Limb (tissue), 2 donors: ENCODE measurements around the gene MRPL33.

Source experiments
- DNase-seq, 2 donors: peaks; one replicate each; pipeline ENCODE4 v3.0.0-alpha.2; 2016; ENCODE audit errors: extremely low spot score in 2 of 2

Gene MRPL33

DNA sequence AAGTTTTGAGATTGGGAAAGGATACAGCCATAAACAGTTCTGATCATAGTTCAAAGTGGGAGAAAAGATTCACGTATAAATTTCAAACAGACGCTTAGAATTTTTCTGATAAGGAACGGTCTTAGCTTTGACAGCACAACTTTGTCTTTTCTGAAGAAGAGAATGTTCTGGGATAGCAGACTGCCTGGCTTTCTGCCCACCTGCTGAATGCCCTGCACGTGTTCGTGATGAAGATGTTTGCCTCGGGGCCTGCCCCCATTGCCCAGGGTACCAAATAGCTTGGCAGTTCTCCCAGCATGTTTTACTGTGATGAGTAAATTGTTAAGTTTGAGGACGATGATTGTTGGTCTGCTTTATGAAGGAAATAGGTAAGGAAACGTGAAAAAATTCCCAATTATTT is 4.6 kb downstream of the MRPL33 start:
- no peak for DNase-seq

DNA sequence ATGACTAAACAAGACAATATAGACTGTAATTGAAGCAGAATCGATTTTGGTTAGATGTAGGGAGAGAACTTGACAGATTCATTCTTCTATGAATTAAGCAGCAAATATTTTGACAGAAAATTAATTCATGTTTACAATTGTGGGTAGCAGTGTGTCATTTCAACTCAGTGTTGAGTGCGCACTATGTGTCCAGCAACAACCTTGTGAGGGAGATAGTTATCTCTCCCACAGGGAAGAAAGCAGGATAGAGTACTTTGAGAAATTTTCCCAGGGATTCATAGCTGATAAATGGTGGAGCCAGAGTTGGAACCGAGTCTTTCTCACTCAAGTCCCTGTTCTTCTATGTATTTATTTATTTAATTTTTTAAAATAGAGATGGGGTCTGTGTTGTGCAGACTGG is 5.2 kb downstream of the MRPL33 start:
- no peak for DNase-seq

- no peak for DNase-seq
Observed at GRCh38 chr2:27779417-27780055, 8.0 kb downstream of the MRPL33 start.

GRCh38 chr2:27781496-27781895 is 10.0 kb downstream of the MRPL33 start:
- no peak for DNase-seq

- DNase-seq = no peak
Observed at GRCh38 chr2:27782701-27783100, 11.2 kb downstream of the MRPL33 start.

- DNase-seq = no peak
Observed at GRCh38 chr2:27790796-27791195, 19.3 kb downstream of the MRPL33 start.

GRCh38 chr2:27792759-27793158 is 21.2 kb downstream of the MRPL33 start:
- no peak for DNase-seq

DNA sequence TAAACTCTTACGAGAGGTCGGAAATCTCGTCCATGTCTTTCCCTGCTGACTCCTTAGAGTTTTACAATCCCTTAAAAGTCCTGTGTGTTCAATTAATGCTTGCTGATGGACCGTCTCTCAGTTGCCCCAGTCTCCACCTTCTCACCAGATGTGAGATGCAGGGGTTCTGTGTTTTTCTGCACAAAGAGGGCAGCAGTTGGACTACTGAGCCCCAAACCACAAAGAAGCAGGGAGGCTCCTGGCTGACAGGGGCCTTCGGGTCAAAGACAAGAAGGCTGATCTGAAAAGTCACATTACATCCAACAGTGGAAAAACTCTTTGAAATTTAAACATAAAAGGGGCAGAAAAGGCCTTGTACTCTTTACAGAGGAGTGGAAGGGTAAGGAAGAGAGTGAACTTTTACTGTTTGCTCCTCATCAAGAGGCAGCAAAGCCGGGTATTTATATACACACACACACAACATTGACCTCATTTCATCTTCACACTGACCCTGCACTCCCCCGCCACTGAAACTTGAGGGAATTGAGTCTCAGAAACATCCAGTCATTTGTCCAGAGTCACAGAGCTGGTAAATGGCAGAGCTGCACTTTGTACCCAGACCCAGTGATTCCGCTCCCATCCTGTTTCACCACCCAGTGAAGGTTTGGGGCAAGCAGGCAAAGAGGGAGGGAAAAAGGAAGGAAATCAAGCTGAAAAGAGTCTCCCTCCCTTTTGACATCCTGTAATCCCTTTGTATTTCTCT is 23.7 kb downstream of the MRPL33 start:
- no peak for DNase-seq

- DNase-seq = no peak
Observed at GRCh38 chr2:27795868-27796277, 24.4 kb downstream of the MRPL33 start.

- DNase-seq = no peak
Observed at GRCh38 chr2:27796791-27797765, 25.6 kb downstream of the MRPL33 start.

- no peak for DNase-seq
Observed at GRCh38 chr2:27797841-27798240, 26.3 kb downstream of the MRPL33 start.

GRCh38 chr2:27798486-27798885 is 27.0 kb downstream of the MRPL33 start:
- DNase-seq = no peak

DNA sequence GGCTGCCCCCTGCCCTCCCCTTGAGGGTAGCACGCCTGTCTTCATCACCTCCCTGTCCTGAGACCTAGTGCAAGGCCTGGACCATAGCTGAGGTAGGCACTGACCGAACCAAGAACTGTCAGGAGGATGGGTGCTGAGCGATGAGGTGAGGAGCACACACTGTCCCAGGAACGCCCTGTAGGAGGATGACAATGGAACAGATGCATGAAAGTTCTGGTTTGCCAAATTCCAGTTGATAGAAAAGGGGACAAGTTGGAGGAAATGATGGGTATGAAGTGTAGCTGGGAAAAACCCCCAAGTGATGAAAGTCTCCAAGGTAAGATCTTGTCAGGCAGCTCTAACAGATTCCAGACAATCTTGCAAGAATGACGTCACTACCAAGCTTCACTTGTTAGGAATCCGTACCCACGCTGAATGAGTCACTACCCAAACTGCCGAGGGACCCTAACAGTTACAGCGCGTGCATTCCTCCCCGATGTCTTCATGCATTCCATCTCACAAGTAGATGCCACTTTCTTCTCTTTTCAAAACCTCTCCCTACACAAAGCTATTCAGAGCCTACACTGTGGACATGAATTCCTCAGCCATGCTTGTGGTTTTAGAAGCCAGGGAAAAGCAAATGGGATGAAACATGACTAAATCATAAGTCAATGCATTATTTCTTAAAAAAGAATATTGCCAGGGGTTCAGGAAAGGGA is 27.6 kb downstream of the MRPL33 start:
- DNase-seq = peak; percentile 43 to 76

DNA sequence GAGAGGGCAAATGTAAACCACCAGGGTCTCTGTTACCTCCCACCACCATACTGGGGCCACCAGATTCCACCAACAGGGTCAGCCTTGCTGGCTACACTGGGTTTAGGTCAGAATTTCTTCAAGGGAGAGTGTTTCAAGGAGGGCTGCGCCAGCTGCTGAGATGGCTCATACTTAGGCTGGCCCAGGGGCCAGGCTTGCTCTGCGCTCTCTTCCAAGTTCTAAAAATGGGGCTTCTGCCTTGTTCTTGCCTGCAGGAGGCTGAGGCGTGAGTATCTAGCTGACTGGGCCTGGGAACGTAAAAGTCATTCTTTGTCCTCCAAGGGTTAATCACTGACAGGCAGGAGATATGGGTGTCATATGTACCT is 28.1 kb downstream of the MRPL33 start:
- DNase-seq = no peak

DNA sequence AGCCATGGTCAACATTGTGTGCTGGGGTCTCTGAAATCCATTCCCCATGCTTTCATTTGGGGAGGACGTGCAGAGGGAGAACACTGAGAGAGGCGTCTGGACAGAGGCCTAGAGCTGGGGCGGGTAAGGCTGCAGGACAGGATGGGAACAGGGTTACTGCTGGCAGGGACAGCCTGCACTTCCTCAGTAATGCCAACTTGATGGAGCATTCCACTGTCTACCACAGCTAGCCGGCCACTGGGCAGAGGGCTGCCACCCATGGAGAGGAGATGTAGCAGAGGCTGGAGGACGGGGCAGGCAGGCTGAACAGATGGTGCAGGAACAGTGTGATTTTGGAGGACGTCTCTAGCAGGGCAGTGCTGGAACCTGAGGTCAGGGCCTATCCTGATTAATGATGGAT is 29.3 kb downstream of the MRPL33 start:
- no peak for DNase-seq

DNA sequence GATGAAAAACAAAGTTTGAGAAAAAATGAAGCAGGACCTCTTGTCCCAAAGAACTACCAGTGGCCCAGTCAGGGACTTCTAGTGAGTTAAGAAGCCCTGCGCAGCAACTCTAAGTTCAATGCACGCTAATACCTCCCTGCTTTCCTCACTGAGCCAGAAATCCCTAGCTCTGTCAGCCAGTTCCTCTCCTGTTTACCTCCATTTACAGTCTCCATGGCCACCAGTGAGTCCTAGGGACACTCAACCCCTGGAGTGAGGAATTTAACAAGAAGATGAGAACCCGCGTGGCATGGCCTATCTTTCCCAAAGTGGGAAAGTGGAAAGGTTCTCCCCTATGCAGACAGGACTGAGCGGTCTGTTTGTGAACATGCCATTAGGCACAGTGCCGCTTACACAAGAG is 31.0 kb downstream of the MRPL33 start:
- no peak for DNase-seq

DNA sequence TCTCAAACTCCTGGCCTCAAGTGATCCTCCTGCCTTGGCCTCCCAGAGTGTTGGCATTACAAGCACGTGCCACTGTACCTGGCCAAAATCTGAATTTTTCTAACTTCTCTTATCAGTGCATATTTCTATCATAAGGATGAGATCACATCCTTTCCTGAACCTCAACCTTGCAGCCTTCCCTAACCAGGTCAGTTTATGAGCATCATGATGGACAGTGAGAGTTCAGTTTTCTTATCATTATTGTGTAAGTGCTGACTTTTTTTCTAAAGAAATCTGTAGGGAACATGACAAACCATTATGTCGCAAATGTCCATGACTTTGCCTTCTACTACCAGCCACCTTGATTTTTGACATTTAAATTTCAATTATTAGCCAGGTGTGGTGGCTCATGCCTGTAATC is 31.5 kb downstream of the MRPL33 start:
- DNase-seq = no peak

GRCh38 chr2:27804146-27804545 is 32.6 kb downstream of the MRPL33 start:
- DNase-seq = no peak

DNA sequence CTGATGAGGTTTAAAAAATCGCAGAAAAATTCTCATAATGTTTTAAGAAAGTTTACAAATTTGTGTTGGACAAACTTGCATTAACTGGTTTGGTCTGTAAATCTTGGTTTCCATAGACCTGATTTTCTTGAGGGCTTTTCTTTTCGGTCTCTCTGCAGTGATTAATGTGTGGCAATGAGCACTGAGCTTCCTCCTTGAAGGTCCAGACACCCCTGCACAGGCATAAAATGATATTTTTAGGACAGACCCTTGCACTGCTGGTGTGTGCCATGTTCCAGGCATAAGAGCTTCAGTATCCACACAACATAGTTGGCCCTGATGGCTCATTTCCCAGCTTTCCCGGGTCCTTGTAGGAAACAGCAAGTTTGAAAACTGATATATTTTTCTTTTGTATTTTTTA is 33.7 kb downstream of the MRPL33 start:
- DNase-seq = no peak

DNA sequence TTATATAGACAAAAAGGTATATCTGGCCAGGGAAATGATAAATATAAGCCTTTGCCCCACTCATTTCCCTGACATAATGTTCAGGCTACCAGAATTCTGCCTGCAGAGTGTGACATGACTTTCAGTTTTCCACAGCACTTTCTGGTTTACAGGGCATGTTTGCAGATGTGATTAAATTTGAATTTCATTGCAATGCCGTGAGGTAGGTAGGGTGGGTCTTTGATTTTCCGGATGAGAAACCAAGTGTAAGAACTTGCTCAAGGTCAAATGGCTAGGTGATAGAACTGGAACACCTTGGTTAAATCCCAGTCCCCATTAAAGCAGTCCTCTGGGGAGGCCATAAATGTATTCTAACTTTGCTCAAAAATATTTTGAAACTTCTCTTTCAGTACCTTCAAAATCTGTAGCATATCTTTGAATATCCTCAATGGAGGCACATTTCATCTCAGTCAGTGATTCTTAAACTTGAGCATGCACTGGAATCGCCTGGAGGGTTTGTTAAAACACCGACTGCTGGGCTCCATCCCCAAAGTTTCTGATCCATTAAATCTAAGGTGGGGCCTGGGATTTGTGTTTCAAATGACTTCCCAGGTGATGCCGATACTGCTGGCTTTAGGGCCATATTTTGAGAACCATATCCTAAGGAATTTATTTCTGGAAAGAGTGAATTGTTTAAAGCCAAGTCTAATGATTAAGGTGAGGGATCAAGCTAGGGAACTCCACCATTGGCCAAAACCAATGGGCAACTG is 35.0 kb downstream of the MRPL33 start:
- no peak for DNase-seq

GRCh38 chr2:27807476-27807875 is 36.0 kb downstream of the MRPL33 start:
- no peak for DNase-seq
